MM.1S (cell line): ENCODE data around the gene RPL3.

Experiments used
- DNase-seq: peaks from one replicate; pipeline ENCODE4 v3.0.0-alpha.2; 2015
- H2AFZ ChIP-seq: fragments of 300-600 bp; sonication (generic); 2 replicates; pipeline ENCODE4 v1.6.0; 2016; ENCODE audit warnings: antibody characterized with exemption, low read length
- H3F3A ChIP-seq: fragments of 300-600 bp; sonication (generic); 2 replicates; pipeline ENCODE4 v1.6.1; 2016; ENCODE audit warnings: mild to moderate bottlenecking, antibody characterized with exemption, low read length, moderate library complexity, mixed read lengths; ENCODE audit not compliant: insufficient read depth
- H3K27ac ChIP-seq: fragments of 300-600 bp; sonication (generic); 2 replicates; pipeline ENCODE4 v1.5.1; 2016; ENCODE audit warnings: mild to moderate bottlenecking, low read length
- H3K27me3 ChIP-seq: fragments of 300-600 bp; sonication (generic); replicated peaks from 2 replicates; pipeline ENCODE4 v1.6.0; 2016; ENCODE audit warnings: low read length; ENCODE audit not compliant: insufficient read depth
- H3K36me3 ChIP-seq: fragments of 300-600 bp; sonication (generic); replicated peaks from 2 replicates; pipeline ENCODE4 v1.6.1; 2016; ENCODE audit warnings: mild to moderate bottlenecking, low read length, mixed read lengths; ENCODE audit not compliant: insufficient read depth
- H3K4me1 ChIP-seq: fragments of 300-600 bp; sonication (generic); 2 replicates; pipeline ENCODE4 v1.6.1; 2016; ENCODE audit warnings: low read length, mixed read lengths
- H3K4me2 ChIP-seq: fragments of 300-600 bp; sonication (generic); 2 replicates; pipeline ENCODE4 v1.6.0; 2016; ENCODE audit warnings: low read depth, low read length
- H3K4me3 ChIP-seq: fragments of 300-600 bp; sonication (generic); 2 replicates; pipeline ENCODE4 v1.5.1; 2016; ENCODE audit warnings: low read length, mixed read lengths
- H3K79me2 ChIP-seq: fragments of 300-600 bp; sonication (generic); 2 replicates; pipeline ENCODE4 v1.6.1; 2016; ENCODE audit warnings: mixed run types, low read length, mixed read lengths
- H3K9ac ChIP-seq: fragments of 300-600 bp; sonication (generic); 2 replicates; pipeline ENCODE4 v1.6.1; 2016; ENCODE audit warnings: low read length, mixed read lengths
- H3K9me2 ChIP-seq: fragments of 300-600 bp; sonication (generic); replicated peaks from 2 replicates; pipeline ENCODE4 v1.6.1; 2016; ENCODE audit warnings: mild to moderate bottlenecking, low read length, mixed read lengths; ENCODE audit not compliant: insufficient read depth
- H3K9me3 ChIP-seq: fragments of 300-600 bp; sonication (generic); replicated peaks from 2 replicates; pipeline ENCODE4 v1.6.1; 2016; ENCODE audit warnings: mild to moderate bottlenecking, low read length, mixed read lengths; ENCODE audit not compliant: insufficient read depth
- H4K20me1 ChIP-seq: fragments of 300-600 bp; sonication (generic); 2 replicates; pipeline ENCODE4 v1.6.1; 2016; ENCODE audit warnings: mild to moderate bottlenecking, low read length, moderate library complexity, mixed read lengths; ENCODE audit not compliant: insufficient read depth
- CTCF ChIP-seq: fragments of 300-600 bp; sonication (generic); IDR thresholded peaks from 2 replicates; pipeline ENCODE4 v1.5.1; 2016; ENCODE audit warnings: antibody characterized with exemption, low read length, mixed read lengths
- EZH2 ChIP-seq: fragments of 300-600 bp; sonication (generic); optimal IDR thresholded peaks from 2 replicates; pipeline ENCODE3; 2017; ENCODE audit warnings: low read depth, mild to moderate bottlenecking, antibody characterized with exemption, low read length, mixed read lengths
- EZH2phosphoT487 ChIP-seq: fragments of 300-600 bp; sonication (generic); IDR thresholded peaks from 2 replicates; pipeline ENCODE4 v1.6.1; 2018; ENCODE audit warnings: antibody characterized with exemption, low read length

The RPL3 gene

DNA sequence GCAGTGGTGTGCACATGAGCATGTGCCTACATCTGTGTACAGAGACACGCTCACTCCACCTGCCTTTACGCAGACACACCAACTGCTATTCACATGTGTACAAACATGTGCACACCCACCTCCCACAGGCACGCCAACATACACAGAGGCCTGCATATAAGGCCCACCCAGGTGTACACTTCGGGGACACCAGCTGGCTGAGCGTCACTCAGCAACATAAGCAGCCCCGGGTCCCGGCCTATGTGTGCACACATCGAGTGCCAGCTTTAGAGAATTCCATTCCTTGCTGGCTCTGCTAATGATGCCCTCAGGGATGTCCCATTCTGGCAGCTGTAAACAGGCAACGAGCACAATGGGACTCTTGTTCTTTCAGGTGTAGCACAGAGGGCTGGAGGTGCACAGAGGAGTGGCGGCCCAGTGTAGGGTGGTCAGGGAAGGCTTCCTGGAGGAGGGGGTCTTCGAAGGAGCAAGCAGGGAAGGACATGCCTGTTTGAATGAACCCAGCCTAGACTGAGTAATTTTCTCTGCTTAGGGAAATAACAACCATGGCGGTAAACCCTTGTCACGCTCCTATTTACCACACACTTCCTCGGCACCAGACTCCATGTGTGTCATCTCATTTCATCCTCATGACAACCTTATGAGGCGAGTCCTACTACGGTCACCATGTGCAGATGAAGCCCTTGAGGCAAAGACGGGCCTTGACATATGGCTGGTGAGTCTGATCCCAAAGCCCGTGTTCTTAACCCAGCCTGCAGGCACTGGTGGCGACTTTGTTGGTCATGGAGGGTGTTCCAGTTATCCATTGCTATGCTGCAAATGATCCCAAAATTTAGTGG, 35.1 kb downstream of the RPL3 start:
- no peak for DNase-seq
- Histone ChIP-seq H3K27ac (no peak overlapping the region), H3K27me3 (no peaks in the 10 kb centered on the region), H3K4me1 (0 out of 2 replicates have a peak, but pooled peaks cover 7% of the 10 kb centered on the region), H2AFZ (no peak overlapping the region), H3K79me2 (no peaks in the 10 kb centered on the region), H3K9ac (no peak overlapping the region), H3K9me2 (no peaks in the 10 kb centered on the region), H3K4me3 (no peak overlapping the region), H4K20me1 (no peaks in the 10 kb centered on the region), H3K4me2 (no peak overlapping the region), H3K36me3 (no peaks in the 10 kb centered on the region), H3K9me3 (no peaks in the 10 kb centered on the region), H3F3A (no peaks in the 10 kb centered on the region)
- TF ChIP-seq EZH2 (no peak), EZH2phosphoT487 (no peak), CTCF (no peak)

GRCh38 chr22:39283322-39284141, 35.9 kb downstream of the RPL3 start:
- Histone ChIP-seq H3K4me2 (no peak overlapping the region), H2AFZ (no peak overlapping the region)
- DNase-seq: no peak

DNA sequence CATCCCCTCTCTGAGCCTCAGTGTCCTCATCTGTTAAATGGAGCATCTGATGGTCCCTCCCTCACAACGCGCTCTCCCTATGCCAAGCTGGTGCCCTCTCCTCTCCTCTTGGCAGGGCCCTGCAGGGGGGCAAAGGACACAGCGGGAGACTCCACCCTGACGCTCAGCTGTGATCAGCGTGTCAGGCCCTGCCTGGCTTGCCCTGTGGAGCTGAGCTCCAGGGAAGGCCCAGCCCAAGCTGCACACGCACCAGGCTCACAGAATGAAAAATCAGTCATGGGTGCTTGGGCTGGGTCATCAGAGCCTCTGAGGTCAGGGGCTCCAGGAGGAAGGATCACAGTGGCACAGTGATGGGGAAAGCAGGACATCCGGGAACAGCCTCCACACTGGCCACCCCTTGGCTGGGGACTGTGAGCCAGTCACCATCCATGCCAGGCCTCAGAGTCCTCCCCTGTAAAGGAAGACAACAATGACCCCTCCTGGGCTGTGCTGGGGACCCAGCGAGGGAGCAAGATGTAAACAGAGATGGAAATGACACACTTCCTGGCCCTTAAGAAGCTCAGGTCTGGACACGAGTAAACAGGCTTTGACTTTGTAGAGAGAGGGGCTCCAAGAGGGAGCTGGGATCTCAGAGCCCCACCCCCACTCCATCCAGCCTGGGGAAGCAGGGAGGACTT, 36.6 kb downstream of the RPL3 start:
- DNase-seq: no peak
- Histone ChIP-seq H3K4me1 (peaks cover 8% of the 10 kb centered on the region), H3K4me2 (no peak overlapping the region), H4K20me1 (no peaks in the 10 kb centered on the region), H3K79me2 (no peaks in the 10 kb centered on the region), H3K36me3 (no peaks in the 10 kb centered on the region), H2AFZ (no peak overlapping the region), H3K9me2 (no peaks in the 10 kb centered on the region), H3K27ac (no peak overlapping the region), H3K27me3 (no peaks in the 10 kb centered on the region), H3K4me3 (no peak overlapping the region), H3K9me3 (no peaks in the 10 kb centered on the region), H3K9ac (no peak overlapping the region), H3F3A (no peaks in the 10 kb centered on the region)
- TF ChIP-seq EZH2phosphoT487 (no peak), EZH2 (no peak), CTCF (no peak)

More at GRCh38 chr22:39283322-39284141, 35.9 kb downstream of the RPL3 start:
- TF ChIP-seq CTCF (no peak), EZH2 (no peak), EZH2phosphoT487 (no peak)
- no peak overlapping the region for H3K9ac ChIP-seq
- no peaks in the 10 kb centered on the region for H3K27me3 ChIP-seq
- H3K4me1 ChIP-seq: 0 out of 2 replicates have a peak, but pooled peaks cover 7% of the 10 kb centered on the region
- no peaks in the 10 kb centered on the region for H3K36me3 ChIP-seq
- no peaks in the 10 kb centered on the region for H3K9me3 ChIP-seq
- no peak overlapping the region for H3K27ac ChIP-seq
- H3F3A ChIP-seq: no peaks in the 10 kb centered on the region
- no peaks in the 10 kb centered on the region for H3K79me2 ChIP-seq
- H4K20me1 ChIP-seq: no peaks in the 10 kb centered on the region
- H3K9me2 ChIP-seq: no peaks in the 10 kb centered on the region
- H3K4me3 ChIP-seq: no peak overlapping the region
